Fibroblast of the aortic adventitia (primary cell): Measurements from ENCODE around the gene NRCAM. TPM values are rescaled to one million over a fixed set of nuclear protein-coding genes. Genes with fewer than 3 reads are reported as not detected.

Experiments used
- DNase-seq: peaks from one replicate; pipeline ENCODE4 v3.0.0-alpha.2; 2010; ENCODE audit warnings: low read depth
- H3K4me3 ChIP-seq: 2 replicates; pipeline ENCODE4 v1.5.1; 2011; ENCODE audit warnings: low read depth, mild to moderate bottlenecking, control low read depth, low read length, moderate library complexity
- CTCF ChIP-seq: IDR thresholded peaks from 2 replicates; pipeline ENCODE4 v1.5.1; 2011; ENCODE audit warnings: mild to moderate bottlenecking, low read length, control low read depth, inconsistent platforms; ENCODE audit not compliant: insufficient read depth
- total RNA-seq: library from RNA; depleted of rRNA; stranded (reverse); fragments of >200 nt; gene quantifications from 2 replicates; pipeline ENCODE4 v1.2.3, GENCODE V29; 2012; ENCODE audit warnings: low replicate concordance

Gene NRCAM
- total RNA-seq, 1 donor = 2.3 TPM

GRCh38 chr7:108360058-108360800 lies 96.0 kb downstream of the NRCAM start:
- TF ChIP-seq CTCF = no peak
- H3K4me3 ChIP-seq = no peak overlapping the region
- no peak for DNase-seq

- no peak overlapping the region for H3K4me3 ChIP-seq
- peak; percentile 92 for DNase-seq
- no peak for TF ChIP-seq CTCF
These were observed 97.7 kb downstream of the NRCAM start for GRCh38 chr7:108358553-108358952.

- TF ChIP-seq CTCF = no peak
- H3K4me3 ChIP-seq = no peak overlapping the region
- DNase-seq = no peak
These were observed 104.5 kb downstream of the NRCAM start for GRCh38 chr7:108351729-108352131.

GRCh38 chr7:108348913-108349312 lies 107.3 kb downstream of the NRCAM start:
- H3K4me3 ChIP-seq = no peak overlapping the region
- DNase-seq = peak; percentile 96
- TF ChIP-seq CTCF = no peak

- TF ChIP-seq CTCF = no peak
- H3K4me3 ChIP-seq = no peak overlapping the region
- DNase-seq = peak; percentile 82
These were observed 108.6 kb downstream of the NRCAM start for GRCh38 chr7:108347616-108348015.

- no peak for TF ChIP-seq CTCF
- H3K4me3 ChIP-seq = no peak overlapping the region
- DNase-seq = no peak
These were observed 110.4 kb downstream of the NRCAM start for GRCh38 chr7:108345710-108346336.
